Measurements from ENCODE around the gene OR1N1.

Gene OR1N1

DNA sequence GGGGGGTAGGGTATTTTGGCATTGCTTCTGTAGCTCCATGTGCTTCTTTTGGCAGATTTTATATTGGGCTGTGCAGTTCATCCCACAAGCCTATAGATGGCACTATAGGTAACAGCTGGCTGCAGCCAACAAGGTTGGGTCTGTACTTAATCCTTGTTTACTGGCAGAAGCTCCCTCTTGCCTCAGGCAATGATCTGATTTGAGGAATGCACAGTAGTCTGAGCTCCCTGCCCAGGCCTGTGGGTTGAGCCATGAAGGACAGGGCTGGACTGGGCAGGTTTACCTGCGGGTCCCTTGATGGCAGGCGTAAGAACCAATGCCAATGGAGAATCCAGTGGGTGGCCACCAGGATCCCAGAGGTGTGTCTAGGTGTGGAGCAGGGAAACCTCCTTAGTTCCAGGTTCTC lies 28.2 kb downstream of the OR1N1 start:
- H3K4me3 ChIP-seq (ENCODE audit: low read depth in 1 of 2, low read length in 1 of 2), result no peak overlapping the region
- no peaks in the 10 kb centered on the region for H3K4me1 ChIP-seq (ENCODE audit: control insufficient read depth in 1 of 2, insufficient read depth in 1 of 2, low read depth in 1 of 2, low read length in 1 of 2)
- H3K9me3 ChIP-seq, result no peaks in the 10 kb centered on the region
- TF ChIP-seq, protein P1, sequence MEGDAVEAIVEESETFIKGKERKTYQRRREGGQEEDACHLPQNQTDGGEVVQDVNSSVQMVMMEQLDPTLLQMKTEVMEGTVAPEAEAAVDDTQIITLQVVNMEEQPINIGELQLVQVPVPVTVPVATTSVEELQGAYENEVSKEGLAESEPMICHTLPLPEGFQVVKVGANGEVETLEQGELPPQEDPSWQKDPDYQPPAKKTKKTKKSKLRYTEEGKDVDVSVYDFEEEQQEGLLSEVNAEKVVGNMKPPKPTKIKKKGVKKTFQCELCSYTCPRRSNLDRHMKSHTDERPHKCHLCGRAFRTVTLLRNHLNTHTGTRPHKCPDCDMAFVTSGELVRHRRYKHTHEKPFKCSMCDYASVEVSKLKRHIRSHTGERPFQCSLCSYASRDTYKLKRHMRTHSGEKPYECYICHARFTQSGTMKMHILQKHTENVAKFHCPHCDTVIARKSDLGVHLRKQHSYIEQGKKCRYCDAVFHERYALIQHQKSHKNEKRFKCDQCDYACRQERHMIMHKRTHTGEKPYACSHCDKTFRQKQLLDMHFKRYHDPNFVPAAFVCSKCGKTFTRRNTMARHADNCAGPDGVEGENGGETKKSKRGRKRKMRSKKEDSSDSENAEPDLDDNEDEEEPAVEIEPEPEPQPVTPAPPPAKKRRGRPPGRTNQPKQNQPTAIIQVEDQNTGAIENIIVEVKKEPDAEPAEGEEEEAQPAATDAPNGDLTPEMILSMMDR (IDR thresholded peaks at IDR 0.05), result no peak
- no peaks in the 10 kb centered on the region for H3K36me3 ChIP-seq
- peaks cover 5% of the 10 kb centered on the region for H3K27me3 ChIP-seq
- H3K27ac ChIP-seq, result no peak overlapping the region

DNA sequence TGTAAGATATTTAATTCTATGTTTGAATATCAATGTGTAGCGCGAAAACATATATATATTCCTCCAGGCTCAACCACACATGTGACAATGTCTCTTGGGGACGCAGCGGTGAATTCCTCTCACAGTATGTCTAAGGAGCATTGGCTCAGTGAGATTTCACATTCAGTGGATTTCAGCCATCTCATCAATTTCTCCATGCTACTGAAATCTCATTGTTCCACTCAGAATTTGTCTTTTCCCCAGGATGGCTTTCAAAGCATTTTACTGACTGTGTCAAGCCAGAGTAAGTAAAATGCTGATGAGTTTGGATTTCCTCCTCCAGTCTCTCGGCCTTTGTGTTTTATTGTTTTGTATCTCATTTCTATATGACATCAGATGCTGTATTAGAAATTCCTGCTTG lies 48.0 kb downstream of the OR1N1 start:
- TF ChIP-seq, protein P1 (IDR thresholded peaks at IDR 0.05), result no peak
- Histone ChIP-seq H3K27ac (no peak overlapping the region), H3K36me3 (no peaks in the 10 kb centered on the region), H3K4me3 (ENCODE audit: low read depth in 1 of 2, low read length in 1 of 2) (no peak overlapping the region), H3K4me1 (ENCODE audit: control insufficient read depth in 1 of 2, insufficient read depth in 1 of 2, low read depth in 1 of 2, low read length in 1 of 2) (no peaks in the 10 kb centered on the region), H3K9me3 (no peaks in the 10 kb centered on the region), H3K27me3 (peaks cover 13% of the 10 kb centered on the region)

GRCh38 chr9:122477826-122478225 lies 49.3 kb downstream of the OR1N1 start, which contains the start of gene OR1J1:
TSS of gene OR1J1 (minus strand) at chr9:122477926. CDS start at chr9:122477926, 0 bp downstream.
- no peak within 1 kb of the TSS for H3K27ac ChIP-seq
- H3K9me3 ChIP-seq, result no peaks in the 10 kb centered on the region
- no peaks in the 10 kb centered on the region for H3K36me3 ChIP-seq
- TF ChIP-seq, protein P1 (IDR thresholded peaks at IDR 0.05), result no peak
- H3K4me3 ChIP-seq (ENCODE audit: low read depth in 1 of 2, low read length in 1 of 2), result no peak within 1 kb of the TSS
- H3K27me3 ChIP-seq, result peaks cover 13% of the 10 kb centered on the region
- no peaks in the 10 kb centered on the region for H3K4me1 ChIP-seq (ENCODE audit: control insufficient read depth in 1 of 2, insufficient read depth in 1 of 2, low read depth in 1 of 2, low read length in 1 of 2)

DNA sequence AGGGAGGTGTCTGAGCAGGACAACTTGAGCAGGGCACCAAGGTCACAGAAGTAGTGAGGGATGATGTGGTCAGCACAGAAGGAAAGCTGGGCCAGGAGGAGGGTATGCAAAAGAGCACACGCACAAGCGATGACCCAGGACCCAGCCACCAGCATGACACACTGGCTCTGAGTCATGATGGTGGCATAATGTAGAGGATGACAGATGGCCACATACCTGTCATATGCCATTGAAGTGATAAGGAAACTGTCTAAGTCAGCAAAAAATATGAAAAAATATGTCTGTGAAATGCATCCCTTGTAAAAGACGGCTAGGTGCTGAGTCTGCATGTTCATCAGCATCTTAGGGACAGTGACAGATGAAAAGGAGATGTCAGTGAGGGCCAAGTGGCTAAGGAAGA lies 49.7 kb downstream of the OR1N1 start:
- Histone ChIP-seq H3K9me3 (no peaks in the 10 kb centered on the region), H3K4me1 (ENCODE audit: control insufficient read depth in 1 of 2, insufficient read depth in 1 of 2, low read depth in 1 of 2, low read length in 1 of 2) (no peaks in the 10 kb centered on the region), H3K27me3 (peaks cover 13% of the 10 kb centered on the region), H3K4me3 (ENCODE audit: low read depth in 1 of 2, low read length in 1 of 2) (no peak overlapping the region), H3K36me3 (no peaks in the 10 kb centered on the region), H3K27ac (no peak overlapping the region)
- TF ChIP-seq, protein P1 (IDR thresholded peaks at IDR 0.05), result no peak
